HCT116 (cell line): ENCODE measurements around the gene CALD1. TPM values are rescaled to one million over a fixed set of nuclear protein-coding genes. Genes with fewer than 3 reads are reported as not detected.

Experiments
- ATAC-seq: fragments of 200-7000 bp; cut with Tn5 transposase; 2 replicates; pipeline ENCODE4 v1.9.1; 2020; ENCODE audit warnings: mild to moderate bottlenecking, moderate library complexity
- BruUV-seq: library from RNA; stranded (reverse); fragments of 400-500 nt; replicated peaks from 2 replicates; lab custom pipeline; 2021; lab: Mats Ljungman, UMichigan
- CTCF ChIA-PET: fragments of 300-600 bp; sonication (Branson Sonifier 250); formaldehyde crosslinking; loops from one replicate; lab custom pipeline; 2021; ENCODE audit warnings: antibody characterized with exemption; lab: Charles Lee
- POLR2A ChIA-PET: fragments of 300-600, 350-600 bp; sonication (Branson Sonifier 250); formaldehyde crosslinking; loops from one replicate; lab custom pipeline; 2021; ENCODE audit warnings: antibody characterized with exemption; lab: Charles Lee
- RAD21 ChIA-PET, 2 experiments: fragments of 300-600 bp; sonication (Branson Sonifier 250); formaldehyde crosslinking; loops; one replicate each; lab custom pipeline; 2023; ENCODE audit warnings: low total read pairs in 2 of 2; ENCODE audit not compliant: uncharacterized antibody in 2 of 2, unreplicated experiment in 2 of 2, low non-redundant PET in 1 of 2; lab: Charles Lee
- DNase-seq: peaks from one replicate; pipeline ENCODE4 v3.0.0-alpha.2; 2010; ENCODE audit warnings: low read depth, low spot score
- H2AFZ ChIP-seq: fragments of 200-600 bp; shearing (Covaris generic), sonication (generic); 2 replicates; pipeline ENCODE4 v1.6.1; 2017; ENCODE audit warnings: low read depth, mixed run types, mixed read lengths, antibody characterized with exemption, low read length; ENCODE audit not compliant: poor library complexity, severe bottlenecking
- H3K27ac ChIP-seq: 2 replicates; pipeline ENCODE4 v1.5.1; 2012; ENCODE audit warnings: low read depth, low read length
- H3K27me3 ChIP-seq: fragments of 200-600 bp; sonication (generic); 2 replicates; pipeline ENCODE4 v1.6.1; 2016; ENCODE audit warnings: mixed run types, low read length, mixed read lengths; ENCODE audit not compliant: insufficient read depth
- H3K36me3 ChIP-seq, 2 experiments: fragments of 200-500 bp in 1 of 2; fragments of 200-600 bp in 1 of 2; sonication (Bioruptor generic) in 1 of 2; sonication (generic) in 1 of 2; 2 replicates each; pipeline versions ENCODE4 v1.5.1 to v1.6.1; 2014 to 2016; ENCODE audit warnings: low read length in 2 of 2, inconsistent platforms in 1 of 2, mixed read lengths in 1 of 2, mixed run types in 1 of 2; ENCODE audit not compliant: insufficient read depth in 2 of 2, control insufficient read depth in 1 of 2
- H3K4me1 ChIP-seq, 2 experiments: fragments of 200-600 bp in 1 of 2; sonication (generic) in 1 of 2; 2 replicates each; pipeline versions ENCODE4 v1.5.1 to v1.6.1; 2012 to 2017; ENCODE audit warnings: low read length in 2 of 2, inconsistent platforms in 1 of 2, mild to moderate bottlenecking in 1 of 2, mixed read lengths in 1 of 2, mixed run types in 1 of 2, moderate library complexity in 1 of 2; ENCODE audit not compliant: insufficient read depth in 2 of 2, control insufficient read depth in 1 of 2
- H3K4me2 ChIP-seq: fragments of 200-600 bp; sonication (generic); 2 replicates; pipeline ENCODE4 v1.6.1; 2017; ENCODE audit warnings: mixed run types, low read length, mixed read lengths
- H3K4me3 ChIP-seq, 2 experiments: fragments of 200-600 bp in 1 of 2; sonication (generic) in 1 of 2; replicated peaks in 1 of 2; 2 replicates each; pipeline ENCODE4 v1.5.1; 2011 to 2016; ENCODE audit warnings: low read length in 2 of 2, control low read depth in 1 of 2, low read depth in 1 of 2, mild to moderate bottlenecking in 1 of 2, mixed read lengths in 1 of 2, mixed run types in 1 of 2
- H3K79me2 ChIP-seq: fragments of 200-600 bp; sonication (generic); 2 replicates; pipeline ENCODE4 v1.6.1; 2017; ENCODE audit warnings: mild to moderate bottlenecking, mixed run types, low read length, moderate library complexity, mixed read lengths; ENCODE audit not compliant: insufficient read depth
- H3K9ac ChIP-seq: fragments of 200-600 bp; sonication (generic); 2 replicates; pipeline ENCODE4 v1.6.1; 2016; ENCODE audit warnings: low read length, mixed read lengths
- H3K9me2 ChIP-seq: fragments of 200-600 bp; sonication (generic), shearing (Covaris generic); 2 replicates; pipeline ENCODE4 v1.6.1; 2017; ENCODE audit warnings: mixed run types, mild to moderate bottlenecking, moderate library complexity; ENCODE audit not compliant: insufficient read depth
- H3K9me3 ChIP-seq, 2 experiments: fragments of 200-500 bp in 1 of 2; fragments of 200-600 bp in 1 of 2; sonication (Bioruptor generic) in 1 of 2; sonication (generic) in 1 of 2; 2 replicates each; pipeline ENCODE4 v1.6.1; 2014 to 2017; ENCODE audit warnings: low read length in 2 of 2, mixed read lengths in 2 of 2, inconsistent platforms in 1 of 2, low read depth in 1 of 2, mild to moderate bottlenecking in 1 of 2, mixed run types in 1 of 2, moderate library complexity in 1 of 2; ENCODE audit not compliant: control insufficient read depth in 1 of 2, insufficient read depth in 1 of 2
- H4K20me1 ChIP-seq: fragments of 200-600 bp; sonication (generic), shearing (Covaris generic); 2 replicates; pipeline ENCODE4 v1.6.1; 2017; ENCODE audit warnings: mixed run types, mild to moderate bottlenecking, moderate library complexity; ENCODE audit not compliant: insufficient read depth
- CBX3 ChIP-seq: IDR thresholded peaks from 2 replicates; pipeline ENCODE4 v1.6.1; 2012; ENCODE audit warnings: low read depth
- ELF1 ChIP-seq: IDR thresholded peaks from 2 replicates; pipeline ENCODE4 v1.6.1; 2012; ENCODE audit warnings: low read depth, borderline replicate concordance
- EZH2 ChIP-seq: fragments of 200-600 bp; sonication (generic); IDR thresholded peaks from 2 replicates; pipeline ENCODE4 v1.6.1; 2017; ENCODE audit warnings: antibody characterized with exemption, mixed run types
- POLR2A ChIP-seq: IDR thresholded peaks from 2 replicates; pipeline ENCODE4 v1.7.0; 2011; ENCODE audit warnings: borderline replicate concordance; ENCODE audit not compliant: insufficient read depth, insufficient read length; ENCODE audit errors: extremely low read depth
- POLR2AphosphoS5 ChIP-seq: IDR thresholded peaks from 2 replicates; pipeline ENCODE4 v1.6.1; 2011; ENCODE audit warnings: mild to moderate bottlenecking, low read depth, low read length, moderate library complexity
- SP1 ChIP-seq: IDR thresholded peaks from 2 replicates; pipeline ENCODE4 v1.6.1; 2012; ENCODE audit warnings: low read depth
- SRF ChIP-seq: IDR thresholded peaks from 2 replicates; pipeline ENCODE4 v1.6.1; 2012; ENCODE audit warnings: low read depth
- ZNF274 ChIP-seq: fragments of 200-500 bp; sonication (Bioruptor generic); IDR thresholded peaks from 2 replicates; pipeline ENCODE4 v1.6.1; 2014; ENCODE audit warnings: mild to moderate bottlenecking, low read depth, low read length, inconsistent platforms
- intact Hi-C: fragments of 100-400 bp; cut with micrococcal nuclease; formaldehyde crosslinking; loops from 2 replicates; pipeline ENCODE4 v1.10.0; 2022
- total RNA-seq: library from RNA; stranded (reverse); gene quantifications from one replicate; pipeline ENCODE4 v1.2.1, GENCODE V29; 2021; ENCODE audit not compliant: unreplicated experiment
- TF ChIP-seq, protein P1 (sequence below): IDR thresholded peaks from 2 replicates; pipeline ENCODE4 v1.6.1; 2012

Gene CALD1
- total RNA-seq, 1 experiment from 2014 or later = 66.8 TPM

DNA sequence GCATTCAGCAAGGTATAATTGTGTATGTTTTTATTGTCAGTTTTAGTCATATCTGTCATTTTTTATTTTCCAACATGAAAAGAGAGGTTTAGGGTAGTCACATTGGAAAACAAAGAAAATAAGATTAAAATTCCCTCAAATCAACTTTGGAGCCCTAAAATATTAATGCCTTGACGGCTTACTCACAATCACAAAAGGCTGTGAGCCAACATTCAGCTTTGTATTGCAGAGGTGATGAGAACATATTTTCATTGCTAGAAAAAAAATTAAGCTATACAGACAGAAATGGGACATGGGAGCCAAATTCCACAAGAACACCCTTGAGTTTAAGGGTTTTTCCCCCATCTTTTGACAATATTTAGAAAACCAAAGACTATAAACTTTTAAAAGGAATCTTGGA is 30.2 kb downstream of the CALD1 start:
- no peak overlapping the region for H3K9ac ChIP-seq
- H4K20me1 ChIP-seq = no peaks in the 10 kb centered on the region
- ATAC-seq (no peak), DNase-seq (no peak)
- H3K36me3 ChIP-seq = no peaks in the 10 kb centered on the region
- no peak overlapping the region for H3K4me3 ChIP-seq
- CTCF ChIA-PET = no interaction called here
- H3K4me1 ChIP-seq = no peaks in the 10 kb centered on the region
- no peak overlapping the region for H3K27ac ChIP-seq
- BruUV-seq = no TSS peak
- H3K9me3 ChIP-seq = no peaks in the 10 kb centered on the region
- no peaks in the 10 kb centered on the region for H3K79me2 ChIP-seq
- RAD21 ChIA-PET = no interaction called here
- no peak overlapping the region for H3K4me2 ChIP-seq
- POLR2A ChIA-PET = no interaction called here
- no peak overlapping the region for H2AFZ ChIP-seq
- TF ChIP-seq ELF1 = no peak
- TF ChIP-seq CBX3 = no peak
- TF ChIP-seq EZH2 = no peak
- TF ChIP-seq POLR2A = no peak
- no peak for TF ChIP-seq SP1
- TF ChIP-seq, protein P1, sequence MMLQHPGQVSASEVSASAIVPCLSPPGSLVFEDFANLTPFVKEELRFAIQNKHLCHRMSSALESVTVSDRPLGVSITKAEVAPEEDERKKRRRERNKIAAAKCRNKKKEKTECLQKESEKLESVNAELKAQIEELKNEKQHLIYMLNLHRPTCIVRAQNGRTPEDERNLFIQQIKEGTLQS = no peak
- no peak for TF ChIP-seq POLR2AphosphoS5
- TF ChIP-seq SRF = no peak
- peaks cover 7% of the 10 kb centered on the region; the same call in 1 of the 2 replicates for H3K9me2 ChIP-seq
- intact Hi-C loops = no loop called here
- no peaks in the 10 kb centered on the region for H3K27me3 ChIP-seq

DNA sequence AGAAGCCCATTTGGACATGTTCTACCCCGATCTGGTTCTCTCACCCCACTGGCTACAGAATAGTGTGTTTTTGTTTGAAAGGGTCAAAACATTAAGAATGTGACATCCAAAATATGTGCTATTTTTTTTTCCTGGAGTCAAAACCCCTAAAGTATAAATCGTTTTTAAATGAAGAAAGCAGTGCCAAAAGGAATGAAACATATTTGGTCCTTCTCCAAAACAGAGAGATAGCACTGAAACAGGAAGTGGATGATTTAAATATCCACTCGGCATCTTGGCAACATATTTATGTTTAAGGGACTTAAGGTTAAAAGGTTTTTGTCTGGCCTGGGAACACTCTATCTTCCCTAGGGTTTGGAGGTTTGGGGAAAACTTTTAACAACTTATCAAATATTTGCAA is 32.3 kb downstream of the CALD1 start:
- DNase-seq (no peak), ATAC-seq (no peak)
- no peak overlapping the region for H2AFZ ChIP-seq
- no peak overlapping the region for H3K4me3 ChIP-seq
- no peaks in the 10 kb centered on the region for H3K79me2 ChIP-seq
- no peaks in the 10 kb centered on the region for H3K9me3 ChIP-seq
- no peak overlapping the region for H3K4me2 ChIP-seq
- no TSS peak for BruUV-seq
- intact Hi-C loops = no loop called here
- H3K27ac ChIP-seq = no peak overlapping the region
- no peaks in the 10 kb centered on the region for H4K20me1 ChIP-seq
- no peak overlapping the region for H3K9ac ChIP-seq
- ChIA-PET CTCF (no interaction called here), POLR2A (no interaction called here), RAD21 (no interaction called here)
- no peaks in the 10 kb centered on the region for H3K27me3 ChIP-seq
- peaks cover 4% of the 10 kb centered on the region for H3K9me2 ChIP-seq
- no peaks in the 10 kb centered on the region for H3K36me3 ChIP-seq
- H3K4me1 ChIP-seq = no peaks in the 10 kb centered on the region
- TF ChIP-seq ZNF274 (no peak), CBX3 (no peak)
